Measurements from ENCODE around the gene LMF1.
"Not testable (repeated sequence)": the region's sequence is repeated elsewhere in the genome, so short reads cannot be mapped to it uniquely, and the experiment has no call there.

The LMF1 gene

DNA sequence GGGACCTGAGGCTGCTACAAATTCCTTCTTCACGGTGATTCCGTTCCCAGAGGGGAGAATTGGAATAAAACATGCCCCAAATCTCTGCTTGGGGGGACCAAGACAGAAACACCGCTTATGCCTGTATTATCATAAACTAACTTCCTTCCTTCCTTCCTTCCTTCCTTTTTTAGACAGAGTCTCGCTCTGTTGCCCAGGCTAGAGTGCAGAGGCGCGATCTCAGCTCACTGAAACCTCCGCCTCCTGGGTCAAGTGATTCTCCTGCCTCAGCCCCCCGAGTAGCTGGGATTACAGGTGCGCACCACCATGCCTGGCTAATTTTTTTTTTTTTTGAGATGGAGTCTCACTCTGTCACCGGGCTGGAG lies 150.8 kb downstream of the LMF1 start:
- DNase-seq = not testable (repeated sequence)

DNA sequence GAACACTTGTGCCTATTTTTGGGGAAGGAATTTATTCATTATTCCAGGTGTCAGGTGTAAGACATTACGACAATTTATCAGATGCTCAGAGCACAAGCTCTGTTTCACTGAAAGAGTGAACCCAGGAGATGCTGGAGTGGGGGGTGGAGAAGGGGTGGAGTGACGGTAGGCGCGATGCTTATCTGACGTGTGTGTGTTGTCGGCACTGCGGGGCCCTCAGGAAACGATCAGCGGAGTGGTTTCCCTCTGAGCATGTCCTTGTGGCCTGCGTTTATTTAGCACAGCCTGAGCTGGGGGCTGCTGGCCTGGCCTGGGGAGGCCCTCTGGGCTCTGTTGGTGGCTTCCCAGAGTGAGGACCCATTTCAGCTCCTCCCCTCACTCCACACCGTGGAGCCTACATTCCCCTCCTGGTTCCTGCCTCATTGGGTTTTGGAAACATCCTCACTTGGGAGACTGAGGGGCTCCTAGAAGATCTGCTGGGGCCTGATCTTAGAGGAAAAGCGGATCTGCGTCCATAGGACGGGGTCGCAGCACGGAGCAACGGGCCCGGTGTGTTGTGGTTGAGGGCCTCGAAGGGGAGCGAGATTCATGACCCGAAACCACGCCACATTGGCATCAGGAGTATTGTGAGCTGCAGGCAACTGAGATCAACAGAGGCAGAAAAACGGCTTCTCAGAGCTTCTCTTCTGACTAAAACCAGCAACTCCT lies 151.3 kb downstream of the LMF1 start:
- no peak for DNase-seq

DNA sequence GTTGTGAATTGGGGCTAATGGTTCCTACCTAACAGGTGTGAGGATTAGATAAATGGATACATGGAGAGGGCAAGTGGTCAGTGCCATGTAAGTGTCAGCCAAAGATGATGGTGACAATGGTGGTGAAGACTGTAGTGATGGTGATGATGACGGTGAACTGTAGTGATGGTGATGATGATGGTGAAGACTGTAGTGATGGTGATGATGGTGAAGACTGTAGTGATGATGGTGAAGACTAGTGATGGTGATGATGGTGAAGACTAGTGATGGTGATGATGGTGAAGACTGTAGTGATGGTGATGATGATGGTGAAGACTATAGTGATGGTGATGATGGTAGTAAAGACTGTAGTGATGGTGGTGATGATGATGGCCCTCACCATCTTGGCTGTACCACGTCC lies 152.2 kb downstream of the LMF1 start:
- DNase-seq = no peak

DNA sequence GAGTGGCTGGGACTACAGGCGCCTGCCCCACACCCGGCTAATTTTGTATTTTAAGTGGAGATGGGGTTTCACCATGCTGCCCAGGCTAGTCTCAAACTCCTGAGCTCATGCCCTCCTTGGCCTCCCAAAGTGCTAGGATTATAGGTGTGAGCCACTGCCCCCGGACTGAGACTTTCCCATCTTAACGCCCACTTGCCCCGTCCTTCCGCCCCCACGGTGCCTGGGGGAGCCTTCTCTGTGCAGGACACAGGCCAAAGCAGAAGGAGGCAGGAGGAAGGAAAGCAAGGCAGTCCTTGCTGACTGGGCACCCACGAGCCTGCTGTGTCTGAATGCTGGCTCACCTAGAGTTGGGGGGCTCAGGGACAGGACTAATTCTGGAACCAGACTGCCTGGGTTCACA lies 152.7 kb downstream of the LMF1 start:
- no peak for DNase-seq

DNA sequence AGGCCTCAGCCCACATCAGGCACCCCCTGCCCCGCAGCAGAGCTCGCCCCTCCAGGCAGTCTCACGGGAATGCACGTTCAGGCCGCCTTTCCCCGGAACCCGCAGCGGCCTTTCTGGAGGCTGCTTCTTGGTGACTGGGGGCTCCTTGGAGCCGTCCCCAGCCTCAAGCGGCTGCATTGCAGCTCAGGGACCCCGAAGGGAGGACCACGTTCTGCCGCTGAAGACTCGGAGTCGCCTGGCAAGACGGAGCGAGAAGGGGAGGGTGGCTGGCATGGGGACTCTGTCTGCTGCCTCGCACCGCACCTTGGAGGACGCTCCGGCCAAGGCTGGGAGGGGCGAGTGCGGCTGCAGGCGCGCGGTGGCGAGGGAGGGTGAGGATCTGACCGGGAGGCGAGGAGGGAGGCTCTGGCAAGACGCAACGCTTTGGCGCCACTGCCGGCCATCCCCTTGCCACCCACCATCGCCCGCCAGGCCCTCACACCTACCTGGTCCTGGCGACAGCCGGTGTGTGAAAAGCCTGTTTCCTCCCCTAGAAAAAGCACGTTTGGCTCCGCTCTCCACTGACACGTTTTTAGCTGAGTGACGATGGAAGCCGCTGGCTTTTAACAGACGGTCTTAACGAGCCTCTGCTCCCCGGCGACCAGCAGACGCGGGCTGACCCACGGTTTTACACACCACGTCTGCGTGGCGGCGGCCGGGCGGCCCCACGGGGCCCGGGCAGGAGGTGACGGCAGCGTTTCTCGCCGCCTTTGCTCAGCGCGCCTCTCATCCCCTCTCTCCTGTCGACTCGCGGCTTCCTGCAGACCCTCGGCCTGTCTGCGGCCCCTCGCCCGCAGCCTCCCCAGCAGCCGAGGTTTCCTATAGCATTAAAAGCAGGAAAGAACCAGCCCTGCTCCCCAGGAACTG lies 153.5 kb downstream of the LMF1 start:
- DNase-seq = no peak

DNA sequence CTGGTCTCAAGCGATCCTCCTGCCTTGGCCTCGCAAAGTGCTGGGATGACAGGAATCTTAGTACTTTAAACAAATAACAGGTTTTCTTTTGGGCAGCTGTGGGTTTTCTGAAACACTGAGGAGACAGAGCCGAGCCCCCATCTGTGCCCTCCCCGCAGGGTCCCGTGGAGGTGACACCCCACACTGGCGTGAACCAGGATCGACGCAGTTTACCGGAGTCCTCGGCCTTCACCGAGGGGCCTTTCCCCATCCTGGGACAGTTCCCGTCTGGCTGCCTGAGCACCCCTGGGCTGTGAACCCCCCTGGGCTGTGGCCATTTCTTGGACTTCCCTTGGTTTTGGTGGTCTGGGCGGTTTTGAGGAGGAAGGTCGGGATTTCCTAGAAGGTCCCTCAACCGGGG lies 154.9 kb downstream of the LMF1 start:
- DNase-seq = no peak

DNA sequence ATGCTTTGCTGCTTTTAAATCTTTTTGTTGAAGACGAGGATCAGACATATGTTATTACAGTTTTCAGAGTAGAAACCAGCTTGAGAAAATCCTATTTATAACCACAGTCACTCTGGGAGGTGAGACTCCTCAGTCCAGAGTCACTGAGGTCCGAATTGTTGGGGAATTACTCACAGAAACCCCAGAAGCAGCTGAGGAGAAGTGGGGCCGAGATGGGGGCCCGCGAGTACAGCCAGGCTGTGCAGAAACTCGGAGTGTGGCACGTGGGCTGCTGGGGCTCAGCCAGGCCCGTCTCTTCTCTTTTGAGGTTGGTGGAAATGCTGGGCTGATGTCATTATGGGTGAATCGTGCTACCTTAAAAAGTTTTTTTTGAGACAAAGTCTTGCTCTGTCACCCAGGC lies 155.8 kb downstream of the LMF1 start:
- DNase-seq = no peak

DNA sequence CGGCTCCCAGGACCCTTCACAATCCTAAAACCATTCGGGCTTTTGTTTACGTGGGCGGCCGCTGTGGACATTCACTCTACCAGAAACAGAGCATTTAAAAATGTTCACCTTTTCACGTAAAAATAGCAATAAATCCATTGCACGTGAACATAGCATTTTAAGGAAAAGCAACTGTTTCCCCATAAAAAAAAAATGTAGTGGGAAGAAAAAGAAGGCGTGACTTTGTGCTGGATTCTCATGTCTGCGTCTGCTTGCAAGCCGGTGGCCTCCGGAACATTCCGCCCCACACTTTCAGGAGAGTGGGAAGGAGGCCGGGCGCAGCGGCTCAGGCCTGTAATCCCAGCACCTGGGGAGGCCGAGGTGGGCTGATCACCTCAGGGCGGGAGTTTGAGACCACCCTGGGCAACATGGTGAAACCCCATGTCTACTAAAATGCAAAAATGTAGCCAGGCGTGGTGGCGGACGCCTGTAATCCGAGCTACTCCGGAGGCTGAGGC lies 156.8 kb downstream of the LMF1 start:
- no peak for DNase-seq

DNA sequence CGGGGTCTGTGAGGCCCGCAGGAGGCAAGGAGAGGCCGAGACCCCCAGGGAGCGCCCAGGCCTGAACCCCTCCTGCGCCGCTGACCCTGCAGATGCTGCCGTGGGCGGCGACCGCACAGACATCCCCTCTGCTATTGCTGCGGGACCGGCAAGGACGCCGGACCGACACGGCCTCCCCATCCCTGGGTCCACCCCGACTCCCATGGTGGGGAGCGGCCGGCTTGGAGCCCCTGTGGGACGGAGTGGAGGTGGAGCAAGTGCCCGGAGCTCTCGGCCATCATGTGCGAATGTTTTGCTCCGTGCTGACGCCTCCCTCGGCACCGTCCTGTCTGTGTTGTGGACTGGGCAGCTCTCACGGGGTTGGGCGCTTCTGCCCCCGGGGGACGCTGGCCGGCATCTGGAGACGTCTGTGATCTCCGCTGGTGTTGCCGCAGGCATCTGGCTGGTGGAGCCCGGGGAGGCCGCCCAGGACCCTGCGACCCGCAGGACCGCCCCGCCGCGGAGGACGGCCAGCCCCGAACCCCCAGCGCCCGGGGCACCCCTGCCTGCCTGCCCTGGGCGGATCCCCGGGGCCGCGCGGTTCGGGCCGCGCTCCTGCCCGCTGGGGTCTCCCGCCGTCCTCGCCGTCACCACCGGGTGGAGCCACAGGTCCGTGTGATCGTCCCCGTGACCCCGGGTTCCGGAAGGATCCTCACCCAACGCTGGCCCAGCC lies 157.4 kb downstream of the LMF1 start:
- no peak for DNase-seq

DNA sequence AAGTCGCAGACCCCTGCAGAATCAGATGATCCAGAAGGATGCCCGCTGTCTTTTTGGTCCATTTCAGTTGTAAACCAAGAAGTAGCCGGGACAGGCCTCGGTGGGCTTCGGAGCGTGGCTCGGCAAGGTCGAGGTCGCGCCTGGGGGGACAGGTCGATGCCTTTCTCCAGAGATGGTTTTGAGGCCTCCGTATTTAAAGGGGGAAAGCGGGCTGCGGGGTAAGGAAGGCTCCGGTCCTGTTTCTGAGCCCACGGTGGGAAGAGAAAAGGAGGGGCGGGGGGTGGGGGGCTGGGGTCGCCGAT lies 162.7 kb downstream of the LMF1 start:
- DNase-seq = no peak

DNA sequence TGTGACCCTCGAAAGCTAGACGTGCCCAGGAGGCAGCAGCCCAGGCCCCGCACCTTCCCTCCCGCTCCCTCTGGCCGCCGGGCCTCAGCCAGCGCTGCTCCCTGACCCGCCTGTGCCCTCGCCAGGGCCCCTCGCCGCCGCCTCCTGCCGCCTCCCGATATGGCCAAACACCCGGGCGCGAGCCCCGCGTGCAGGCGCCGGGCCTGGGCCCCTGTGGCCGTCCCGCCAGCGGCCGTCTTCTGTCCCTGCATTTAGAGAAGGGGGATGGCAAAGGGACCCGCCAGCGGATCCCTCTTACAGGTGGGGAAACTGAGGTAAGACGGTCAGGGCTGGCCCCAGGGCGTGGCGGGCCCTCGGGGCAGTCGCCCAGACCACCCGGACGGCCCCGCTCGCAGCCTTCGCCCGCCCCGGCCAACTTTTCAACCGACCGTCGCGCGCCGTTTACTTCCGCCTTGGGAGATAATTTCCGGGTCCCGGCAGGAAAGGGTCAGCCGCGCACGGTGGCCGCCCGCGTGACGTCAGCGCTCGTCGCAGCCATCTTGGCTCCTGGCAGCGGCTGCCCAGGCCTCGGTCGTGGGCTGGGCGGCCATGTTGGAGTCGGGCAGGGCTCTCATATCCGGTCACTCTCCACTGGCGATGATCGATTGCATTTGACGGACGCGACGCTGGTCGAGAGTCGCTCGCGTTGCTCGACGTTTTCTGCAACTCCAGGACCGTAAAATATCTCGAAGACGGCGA lies 163.3 kb downstream of the LMF1 start:
- DNase-seq = peak; percentile 75

DNA sequence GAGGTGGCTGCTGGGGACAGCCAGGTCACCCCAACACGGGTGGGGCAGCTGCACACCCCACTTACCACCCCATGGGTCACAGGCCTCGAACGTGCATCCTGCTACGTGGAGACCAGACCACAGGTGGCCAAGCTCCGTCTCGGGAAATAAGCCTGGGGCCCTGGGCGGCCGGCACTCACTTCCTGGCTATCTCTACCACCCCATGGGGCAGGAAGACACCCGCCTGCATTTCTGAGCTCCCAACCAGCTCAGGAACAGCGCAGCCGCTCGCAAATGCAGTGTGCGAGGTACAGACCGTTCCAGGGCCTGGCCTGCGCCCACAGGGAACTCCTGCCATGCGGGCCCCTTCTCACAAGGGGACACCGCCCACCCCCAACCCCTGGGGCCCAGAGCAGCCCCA lies 165.3 kb downstream of the LMF1 start:
- no peak for DNase-seq

DNA sequence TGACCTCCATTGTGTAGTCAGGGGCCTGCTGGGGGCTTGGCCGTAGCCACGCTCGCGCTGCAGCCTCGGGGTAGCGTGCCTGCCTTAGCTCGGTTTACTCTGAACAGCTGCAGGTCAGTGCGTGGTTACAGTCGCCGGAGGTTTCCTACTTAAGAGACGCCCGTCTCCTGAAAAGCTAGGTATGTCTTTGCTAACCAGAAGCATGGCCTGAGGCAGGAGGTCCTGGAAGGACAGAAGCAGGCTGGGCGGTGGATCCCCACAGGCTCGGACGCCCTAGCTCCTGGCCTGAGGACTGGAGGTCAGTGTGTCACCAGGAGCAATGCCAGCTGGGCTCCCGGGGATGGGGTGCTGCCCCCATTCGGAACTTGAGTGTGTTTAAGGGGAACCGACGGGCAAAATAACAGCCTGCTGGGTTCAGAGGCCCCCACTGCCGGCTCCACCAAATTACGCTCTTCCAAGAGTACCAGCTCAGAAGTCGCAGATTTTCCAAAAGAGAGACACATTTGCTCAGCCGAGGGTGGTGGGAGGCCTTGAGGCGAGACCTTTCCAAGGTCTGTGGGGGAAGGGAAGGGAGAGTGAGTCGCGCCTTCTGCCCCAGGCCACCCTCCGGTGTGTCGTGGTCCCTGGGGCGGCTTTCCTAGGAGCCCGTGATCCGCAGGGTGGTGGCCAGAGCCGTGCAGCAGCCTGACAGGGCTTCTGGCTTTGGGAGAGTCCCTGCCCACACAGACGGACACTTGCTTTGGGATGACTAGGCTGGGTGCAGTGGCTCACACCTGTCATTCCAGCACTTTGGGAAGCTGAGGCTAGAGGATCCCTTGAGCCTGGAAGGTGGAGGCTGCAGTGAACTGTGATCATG lies 166.4 kb downstream of the LMF1 start:
- DNase-seq = no peak

DNA sequence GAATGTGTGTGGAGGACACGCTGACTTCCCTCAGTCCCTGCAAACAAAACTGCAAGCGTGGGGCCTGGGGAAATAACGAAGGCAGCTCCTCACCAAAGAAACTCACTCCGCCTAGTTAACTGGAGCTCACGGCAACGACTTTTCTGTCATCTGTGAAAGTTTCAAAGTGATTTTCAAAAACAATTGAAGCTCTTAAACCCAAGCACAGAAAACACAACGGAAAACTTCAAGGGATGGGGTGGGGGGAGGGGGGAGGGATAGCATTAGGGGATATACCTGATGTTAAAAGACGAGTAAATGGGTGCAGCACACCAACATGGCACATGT lies 167.1 kb downstream of the LMF1 start:
- no peak for DNase-seq

All from SHP77 treated with DMSO at 0.1 percent for 48 hours (cell line).